ENCODE data around the gene ZFR.
"Not testable (repeated sequence)": the region's sequence is repeated elsewhere in the genome, so short reads cannot be mapped to it uniquely, and the experiment has no call there.

DNA sequence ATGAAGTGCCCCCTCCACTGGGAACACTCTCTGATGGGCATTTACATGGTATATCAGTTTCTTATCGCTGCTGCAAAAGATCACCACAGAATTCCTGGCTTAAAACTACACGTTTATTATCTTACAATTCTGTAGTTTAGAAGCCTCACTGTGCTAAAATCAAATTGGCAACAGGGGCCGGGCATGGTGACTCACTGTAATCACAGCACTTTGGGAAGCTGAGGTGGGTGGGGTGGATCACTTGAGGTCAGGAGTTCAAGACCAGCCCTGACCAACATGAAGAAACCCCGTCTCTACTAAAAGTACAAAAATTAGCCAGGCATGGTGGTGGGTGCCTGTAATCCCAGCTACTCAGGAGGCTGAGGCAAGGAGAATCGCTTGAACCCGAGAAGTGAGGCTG, 7.8 kb upstream of the ZFR start:
- not testable (repeated sequence) for TF ChIP-seq EZH2, EZH2phosphoT487 (IDR thresholded peaks at IDR 0.05)

Data from neural progenitor cell (in vitro differentiated cells).